GM15510 (cell line): Measurements from ENCODE around the gene NKRF.

Source experiments
- POLR2A ChIP-seq: IDR thresholded peaks from 3 replicates; pipeline ENCODE4 v1.6.1; 2011; ENCODE audit warnings: borderline replicate concordance; ENCODE audit not compliant: insufficient read length; ENCODE audit errors: extremely low read depth

NKRF gene

GRCh38 chrX:119574394-119575266, 31.6 kb downstream of the NKRF start, which contains the start of gene UBE2A:
Gene UBE2A, plus strand, starts transcription at chrX:119574563. Its CDS starts 149 bp downstream, at chrX:119574712.
- peak; percentile 90 for TF ChIP-seq POLR2A

DNA sequence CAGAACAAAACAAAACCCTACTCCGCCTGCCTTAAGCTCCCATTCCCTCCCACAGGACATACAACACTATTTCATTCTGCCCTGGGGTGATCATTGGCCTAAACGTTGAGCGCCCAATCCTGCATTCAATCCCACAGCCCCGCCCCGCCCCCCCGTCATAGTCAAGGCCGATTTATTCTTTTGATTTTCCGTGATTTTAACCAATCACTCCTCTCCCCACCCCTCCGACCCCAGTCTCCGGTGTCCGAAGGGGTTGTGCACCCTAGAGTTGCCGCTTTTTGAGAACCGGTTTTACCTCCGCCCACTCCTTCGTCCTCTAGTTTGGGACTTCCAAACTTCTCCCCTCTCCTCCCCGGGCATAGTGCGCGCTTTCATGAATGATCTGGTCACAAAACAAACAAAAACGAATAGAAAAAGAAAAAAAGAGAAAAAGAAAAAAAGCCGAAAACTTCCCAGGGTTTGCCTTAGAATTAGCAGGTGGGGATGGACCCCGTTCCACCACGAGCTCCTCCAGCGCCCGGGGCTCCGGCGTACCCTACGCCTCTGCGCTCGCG, 32.3 kb downstream of the NKRF start:
- TF ChIP-seq POLR2A, result no peak

DNA sequence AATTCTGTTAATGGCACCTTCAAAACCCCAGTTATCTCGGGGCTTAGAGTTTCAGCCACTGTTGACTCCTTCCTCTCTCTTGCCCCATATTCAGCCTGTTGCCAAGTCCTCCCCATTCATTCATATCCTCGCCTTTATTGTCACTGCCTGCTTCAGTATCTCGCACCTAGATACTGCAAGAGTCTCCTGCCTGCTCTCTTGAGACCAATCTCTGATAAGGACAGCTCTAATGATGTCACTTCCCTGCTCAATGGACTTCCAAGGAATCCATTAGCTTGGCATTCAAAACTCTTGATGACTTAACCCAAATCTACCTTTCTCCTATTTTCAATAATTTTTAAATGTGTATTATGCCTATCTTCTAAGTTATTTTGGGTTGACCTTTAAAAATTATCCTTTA, 33.0 kb downstream of the NKRF start:
- TF ChIP-seq POLR2A, result no peak

- no peak for TF ChIP-seq POLR2A
These were observed 35.8 kb downstream of the NKRF start for GRCh38 chrX:119570351-119570835.

- TF ChIP-seq POLR2A, result peak; percentile 45
These were observed 41.0 kb downstream of the NKRF start, which contains the start of gene STEEP1 for GRCh38 chrX:119565107-119565663. Gene STEEP1, minus strand, starts transcription at chrX:119565409. Its CDS starts 54 bp downstream, at chrX:119565355.

GRCh38 chrX:119552508-119552907, 53.7 kb downstream of the NKRF start:
- TF ChIP-seq POLR2A, result no peak

DNA sequence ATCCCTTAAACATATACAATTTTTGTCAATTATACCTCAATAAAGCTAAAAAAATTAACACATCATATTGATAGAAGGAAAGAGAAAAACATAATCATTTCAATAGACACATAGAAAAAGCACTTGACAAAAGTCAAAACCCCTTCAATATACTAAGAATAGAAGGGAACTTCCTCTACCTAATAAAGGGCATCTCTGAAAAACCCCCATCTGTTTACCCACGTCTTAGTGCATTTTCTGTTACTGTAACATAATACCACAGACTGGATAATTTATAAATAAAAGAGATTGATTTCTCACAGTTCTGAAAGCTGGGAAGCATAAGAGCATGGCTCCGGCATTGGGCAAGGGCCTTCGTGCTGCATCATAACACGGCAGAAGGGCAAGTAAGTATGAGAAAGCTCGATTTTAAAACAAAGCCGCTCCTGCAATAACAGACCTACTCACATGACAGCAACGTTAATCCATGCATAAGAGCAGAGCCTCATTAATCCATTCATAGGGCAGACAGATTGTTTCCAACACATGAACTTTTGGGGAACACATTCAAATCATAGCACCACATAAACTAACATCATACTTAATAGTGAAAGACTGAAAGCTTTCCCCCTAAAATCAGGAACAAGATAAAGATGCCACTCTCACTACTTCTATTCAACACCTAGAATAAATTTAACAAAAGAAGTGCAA, 56.8 kb downstream of the NKRF start:
- TF ChIP-seq POLR2A, result no peak

DNA sequence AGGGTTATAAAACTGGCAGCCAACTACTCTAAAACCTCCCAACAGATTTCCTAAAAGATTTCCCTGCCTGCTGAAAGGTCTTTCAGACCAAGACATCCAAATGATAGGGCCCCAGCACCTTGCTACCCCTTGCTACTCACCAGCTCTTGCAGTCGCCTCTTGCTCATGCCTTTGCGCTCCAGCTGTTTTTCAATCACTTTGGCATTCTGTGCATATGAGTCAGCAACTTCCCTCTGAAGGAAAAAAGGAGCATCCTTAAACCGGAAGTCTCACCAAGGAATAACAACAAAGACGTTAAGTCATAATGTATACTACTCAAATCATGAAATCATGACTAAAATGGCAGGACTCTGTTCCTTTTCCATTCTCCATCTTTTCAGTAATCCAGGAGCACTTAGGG, 65.0 kb downstream of the NKRF start:
- no peak for TF ChIP-seq POLR2A

DNA sequence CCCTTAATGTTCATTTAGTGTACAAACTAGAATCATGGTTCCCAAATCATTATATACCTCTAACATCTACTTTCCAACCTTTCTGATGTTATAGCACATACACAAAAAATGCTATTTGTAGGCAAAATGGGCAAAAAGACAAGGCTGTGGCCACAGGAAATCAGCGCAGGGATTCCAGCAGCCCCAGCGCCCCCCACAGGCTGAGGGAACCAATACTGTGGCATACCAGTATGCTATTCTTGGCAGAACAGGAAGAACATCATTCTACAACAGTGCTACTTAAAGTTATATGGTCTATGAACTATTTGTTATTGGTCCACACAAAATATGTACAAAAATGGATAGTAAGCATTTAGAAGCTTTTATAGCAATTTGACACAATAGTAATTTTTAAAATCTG, 66.4 kb downstream of the NKRF start:
- no peak for TF ChIP-seq POLR2A
